ENCODE measurements around the gene PTPRM.
"Not testable (repeated sequence)": the region's sequence is repeated elsewhere in the genome, so short reads cannot be mapped to it uniquely, and the experiment has no call there.

The PTPRM gene

GRCh38 chr18:7726522-7726921 lies 159.4 kb downstream of the PTPRM start:
- no peak for DNase-seq (ENCODE audit: low spot score)

DNA sequence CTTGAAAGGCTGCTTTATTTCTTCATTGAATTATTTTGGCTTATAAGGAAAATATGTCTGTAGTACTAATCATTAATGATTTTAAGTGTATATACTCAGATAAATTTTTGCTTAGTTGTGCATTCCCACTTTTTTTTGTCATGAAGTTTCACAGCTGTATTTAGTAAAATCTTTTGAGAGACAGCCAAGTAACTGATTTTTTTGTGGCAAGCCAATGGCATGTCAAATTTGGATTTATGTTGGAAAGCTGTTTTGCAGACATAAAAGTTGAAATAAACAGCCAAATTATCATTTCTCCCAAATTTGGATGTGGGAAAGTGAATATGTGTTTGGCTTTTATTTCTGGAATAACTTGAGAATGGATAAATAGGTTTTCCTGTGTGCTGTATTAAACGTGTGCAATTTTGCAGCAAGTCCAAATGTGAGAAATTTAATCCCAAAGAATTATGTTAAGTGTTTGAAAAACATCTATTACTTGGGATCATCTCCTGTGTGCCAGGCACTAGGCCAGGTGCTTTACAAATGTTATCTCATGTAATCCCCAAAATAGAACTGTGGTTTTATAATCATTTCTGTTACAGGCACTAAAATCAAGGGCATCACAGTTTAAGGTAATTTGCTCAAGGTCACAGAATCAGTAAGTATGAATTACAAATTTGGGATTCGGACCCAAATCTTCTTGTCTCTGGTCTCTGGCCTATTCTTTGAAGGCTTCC lies 160.4 kb downstream of the PTPRM start:
- DNase-seq (ENCODE audit: low spot score), result no peak

DNA sequence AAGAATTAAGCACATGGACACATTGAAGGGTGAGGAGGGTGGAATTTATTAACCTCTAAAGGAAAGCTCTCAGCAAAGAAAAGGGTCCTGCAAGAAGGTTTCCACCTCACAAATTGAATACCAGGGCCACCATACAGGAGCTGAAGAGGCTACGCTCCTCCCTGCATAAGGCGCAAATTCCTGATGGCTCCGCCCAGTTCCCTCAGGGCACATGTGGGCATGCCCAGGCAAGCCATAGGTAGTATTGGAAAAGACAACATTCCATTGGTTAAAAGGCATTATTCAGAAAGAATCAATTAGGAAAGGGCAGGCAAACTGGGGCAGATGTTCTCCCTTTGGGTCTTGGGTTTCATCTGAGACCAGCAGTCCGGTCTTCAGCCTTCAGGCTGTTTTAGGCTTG lies 161.2 kb downstream of the PTPRM start:
- no peak for DNase-seq (ENCODE audit: low spot score)

- DNase-seq (ENCODE audit: low spot score), result no peak
Observed at GRCh38 chr18:7729868-7730267, 162.8 kb downstream of the PTPRM start.

- no peak for DNase-seq (ENCODE audit: low spot score)
Observed at GRCh38 chr18:7730682-7731081, 163.6 kb downstream of the PTPRM start.

DNA sequence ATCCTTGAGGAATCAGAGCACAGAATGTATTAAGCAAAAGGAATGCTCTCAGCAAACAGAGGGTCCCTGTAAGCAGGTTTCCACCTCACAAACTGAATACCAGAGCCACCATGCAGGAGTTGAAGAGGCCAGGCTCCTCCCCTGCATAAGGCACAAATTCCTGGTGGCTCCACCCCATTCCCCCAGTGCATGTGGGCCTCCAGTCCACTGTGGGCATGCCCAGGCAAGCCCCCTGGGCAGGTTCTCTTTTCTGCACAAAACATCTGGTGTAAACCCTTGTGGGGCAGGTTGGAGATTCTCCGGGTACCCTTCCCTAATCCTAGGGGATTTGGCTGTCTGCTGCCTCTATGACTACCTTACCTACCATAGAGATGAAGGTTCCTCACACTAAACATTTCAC lies 166.5 kb downstream of the PTPRM start:
- no peak for DNase-seq (ENCODE audit: low spot score)

DNA sequence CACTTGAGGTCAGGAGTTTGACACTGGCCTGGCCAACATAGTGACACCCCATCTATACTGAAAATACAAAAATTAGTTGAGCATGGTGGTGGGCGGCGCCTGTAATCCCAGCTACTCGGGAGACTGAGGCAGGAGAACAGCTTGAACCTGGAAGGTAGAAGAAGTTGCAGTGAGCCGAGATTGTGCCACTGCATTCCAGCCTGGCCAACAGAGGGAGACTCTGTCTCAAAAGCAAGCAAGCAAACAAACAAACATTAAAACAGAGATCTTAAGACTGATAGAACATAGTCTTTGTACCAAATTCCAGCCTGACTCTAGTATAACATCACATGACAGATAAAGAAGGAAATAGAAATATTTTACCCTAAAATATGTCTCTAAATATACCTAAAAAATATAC lies 168.1 kb downstream of the PTPRM start:
- no peak for DNase-seq (ENCODE audit: low spot score)

DNA sequence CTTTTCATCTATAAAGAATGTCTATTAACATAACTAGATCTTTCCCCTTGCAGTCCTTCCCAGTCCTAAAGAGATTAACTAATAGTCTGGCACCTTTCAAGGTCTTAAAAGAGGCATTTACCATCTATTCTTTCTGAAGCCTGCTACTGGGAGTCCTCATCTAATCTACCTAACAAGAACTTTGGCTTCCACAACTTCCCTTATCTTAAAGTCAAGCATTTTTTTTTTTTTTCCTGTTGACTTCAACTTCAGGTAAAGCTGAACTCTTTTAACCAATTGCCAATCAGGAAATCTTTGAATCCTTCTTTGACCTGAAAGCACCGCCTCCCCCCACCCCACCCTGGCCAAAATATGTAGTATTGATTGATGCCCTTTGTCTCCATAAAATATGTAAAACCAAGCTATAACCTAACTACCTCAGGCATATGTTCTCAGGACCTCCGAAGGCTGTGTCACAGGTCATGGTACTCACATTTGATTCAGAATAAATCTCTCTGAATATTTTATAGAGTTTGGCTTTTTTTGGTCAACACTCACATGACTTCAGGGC lies 168.6 kb downstream of the PTPRM start:
- no peak for DNase-seq (ENCODE audit: low spot score)

DNA sequence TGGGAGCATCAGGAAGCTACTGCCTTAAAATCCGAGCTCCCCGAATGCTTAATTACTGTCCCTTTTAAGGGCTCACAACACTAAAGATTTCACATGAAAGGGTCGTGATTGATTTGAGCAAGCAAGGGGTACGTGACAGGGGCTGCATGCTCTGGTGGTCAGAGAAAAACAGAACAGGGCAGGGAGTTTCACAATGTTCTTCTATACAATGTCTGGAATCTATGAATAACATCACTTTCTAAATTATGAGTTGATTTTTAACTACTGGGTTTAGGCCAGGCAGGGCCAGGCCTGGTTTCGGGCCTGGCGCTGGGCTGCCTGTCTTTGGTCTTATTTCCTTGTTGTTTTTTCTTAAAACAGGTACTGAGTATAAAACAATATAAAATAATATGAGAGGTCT lies 169.4 kb downstream of the PTPRM start:
- DNase-seq (ENCODE audit: low spot score), result not testable (repeated sequence)

DNA sequence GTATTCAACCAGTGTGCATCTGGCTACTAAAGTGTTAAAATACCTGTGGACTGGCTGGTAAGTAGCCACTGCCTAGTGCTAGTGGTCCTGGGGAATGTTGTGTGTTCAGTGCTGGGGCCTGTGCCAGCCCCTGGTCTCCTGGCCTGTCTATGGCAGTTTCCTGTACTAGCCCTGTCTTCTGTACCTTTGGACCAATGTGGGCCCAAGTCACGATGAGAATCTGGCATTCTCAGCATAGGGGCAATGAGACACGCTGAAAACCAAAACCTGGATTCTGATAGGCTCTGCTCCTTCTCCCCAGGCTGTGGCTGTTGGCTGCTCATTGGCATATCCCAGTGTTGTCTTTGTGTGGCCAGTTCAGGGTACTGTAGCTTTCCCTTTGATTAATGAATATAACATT lies 170.4 kb downstream of the PTPRM start:
- no peak for DNase-seq (ENCODE audit: low spot score)

GRCh38 chr18:7740821-7741220 lies 173.7 kb downstream of the PTPRM start:
- no peak for DNase-seq (ENCODE audit: low spot score)

DNA sequence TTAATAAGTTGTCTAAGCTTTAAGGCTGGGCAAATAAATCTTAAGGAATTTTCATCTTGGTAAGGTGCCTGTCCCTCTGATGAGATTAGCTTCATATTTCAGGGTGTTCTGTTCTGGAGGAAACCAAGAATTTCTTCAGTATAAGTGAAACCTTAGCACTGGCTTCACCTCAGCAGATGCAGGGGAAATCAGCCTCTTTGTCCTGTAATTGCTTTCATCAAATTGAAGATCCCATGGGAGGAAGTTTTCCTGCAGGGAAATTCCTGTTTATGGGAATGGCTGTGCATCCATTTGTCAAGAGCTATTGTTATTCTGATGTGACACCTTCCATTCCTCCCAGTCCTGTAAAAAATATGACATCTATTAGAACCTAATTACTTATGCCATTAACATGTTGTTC lies 174.5 kb downstream of the PTPRM start:
- DNase-seq (ENCODE audit: low spot score), result no peak

DNA sequence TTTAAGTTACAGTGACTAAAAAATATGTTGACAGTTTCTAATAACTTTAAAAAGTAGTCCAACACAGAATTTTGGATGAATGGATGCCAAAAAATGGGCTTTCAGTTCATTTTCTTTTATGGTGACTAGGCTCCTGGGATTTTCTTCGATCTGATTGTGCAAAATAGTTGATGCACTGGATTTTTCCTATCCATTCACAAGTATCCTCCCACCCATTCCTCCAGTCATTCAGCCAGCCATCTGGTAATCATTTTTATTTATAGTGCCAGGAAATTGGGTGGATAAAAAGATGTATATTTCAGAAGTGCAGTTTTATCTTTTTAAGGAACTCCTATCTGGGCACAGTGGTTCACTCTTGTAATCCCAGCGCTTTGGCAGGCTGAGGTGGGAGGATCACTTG lies 175.1 kb downstream of the PTPRM start:
- DNase-seq (ENCODE audit: low spot score), result no peak

GRCh38 chr18:7743256-7743655 lies 176.1 kb downstream of the PTPRM start:
- DNase-seq (ENCODE audit: low spot score), result no peak

GRCh38 chr18:7746106-7746505 lies 179.0 kb downstream of the PTPRM start:
- no peak for DNase-seq (ENCODE audit: low spot score)

DNA sequence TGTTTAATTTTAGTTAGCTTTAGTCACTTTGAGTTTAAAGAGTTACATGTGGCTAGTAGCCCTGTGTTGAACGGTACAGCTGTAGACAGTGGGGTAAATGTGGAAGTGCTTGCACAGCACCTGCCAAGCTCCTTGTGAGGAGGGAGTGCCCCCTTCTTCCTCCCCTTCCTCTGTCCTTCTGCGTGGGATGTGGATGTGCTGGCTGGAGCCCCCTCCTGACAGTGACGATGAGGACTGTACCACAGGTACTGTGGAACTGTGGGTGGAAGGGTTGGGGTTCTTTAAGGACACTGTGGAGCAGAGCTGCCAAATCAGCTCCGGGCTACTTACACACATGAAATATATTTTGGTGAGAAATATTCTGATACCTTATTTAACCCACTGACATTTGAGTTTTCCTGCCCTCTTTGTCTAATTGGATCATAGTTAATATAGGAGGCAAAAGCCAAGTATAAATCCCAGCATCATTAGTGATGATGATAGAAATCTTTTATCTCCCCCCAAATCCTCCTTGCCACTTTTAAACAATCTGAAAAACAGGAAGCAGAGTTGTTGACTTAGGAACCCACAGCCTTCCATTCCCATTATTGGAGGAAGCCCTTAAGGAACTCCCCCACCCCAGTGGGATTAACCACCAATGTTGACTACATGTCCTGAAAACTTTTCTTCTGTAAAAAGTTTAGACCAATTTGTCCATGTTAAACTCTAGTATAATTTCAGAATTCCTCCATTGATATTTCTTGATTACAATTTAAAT lies 181.3 kb downstream of the PTPRM start:
- no peak for DNase-seq (ENCODE audit: low spot score)

DNA sequence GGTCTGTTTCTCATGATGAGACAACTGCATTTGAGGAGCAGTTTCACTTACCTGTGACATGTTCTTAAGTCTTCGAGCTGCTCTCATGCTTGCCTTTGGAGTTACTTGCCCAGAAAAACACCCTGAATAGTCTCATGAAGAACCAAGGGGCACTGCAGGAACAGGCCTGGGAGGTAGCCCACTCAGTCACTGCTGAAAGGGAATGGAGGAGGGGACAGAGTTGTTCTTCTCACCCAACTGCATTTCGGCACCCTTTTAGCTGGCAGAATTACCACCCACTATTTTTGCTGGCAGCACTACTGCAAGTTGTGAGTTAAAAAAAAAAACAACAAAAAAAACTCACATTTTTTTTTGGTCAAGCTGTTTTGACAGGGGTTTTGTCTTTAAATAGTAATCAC lies 181.9 kb downstream of the PTPRM start:
- DNase-seq (ENCODE audit: low spot score), result no peak

GRCh38 chr18:7749510-7749981 lies 182.4 kb downstream of the PTPRM start:
- DNase-seq (ENCODE audit: low spot score), result no peak

DNA sequence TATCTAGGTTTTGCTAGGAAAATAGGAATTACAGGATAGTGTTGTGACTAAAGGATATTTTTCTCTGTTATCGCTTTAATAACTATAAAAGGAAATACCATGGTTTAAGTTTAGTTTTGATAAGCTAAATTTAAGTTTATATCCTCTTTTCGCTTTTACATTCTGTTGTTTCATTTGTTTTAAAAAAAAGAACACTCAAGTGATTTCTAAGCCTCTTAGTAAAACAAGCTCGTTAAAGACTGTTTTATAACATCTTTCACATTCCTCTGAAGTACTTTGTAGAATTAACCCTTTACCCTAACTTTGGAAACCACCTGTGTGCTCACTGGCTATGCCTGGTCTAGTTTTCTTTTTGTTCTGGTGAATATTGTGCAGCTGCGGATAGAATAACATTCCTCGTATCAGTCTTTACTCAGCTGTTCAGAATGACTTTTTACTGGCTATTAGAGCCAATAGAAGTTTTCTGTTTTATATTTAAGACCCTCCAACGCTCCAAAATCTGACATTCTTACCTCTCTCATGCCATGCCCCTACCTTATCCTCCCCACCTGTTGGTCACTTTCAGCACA lies 183.1 kb downstream of the PTPRM start:
- no peak for DNase-seq (ENCODE audit: low spot score)

DNA sequence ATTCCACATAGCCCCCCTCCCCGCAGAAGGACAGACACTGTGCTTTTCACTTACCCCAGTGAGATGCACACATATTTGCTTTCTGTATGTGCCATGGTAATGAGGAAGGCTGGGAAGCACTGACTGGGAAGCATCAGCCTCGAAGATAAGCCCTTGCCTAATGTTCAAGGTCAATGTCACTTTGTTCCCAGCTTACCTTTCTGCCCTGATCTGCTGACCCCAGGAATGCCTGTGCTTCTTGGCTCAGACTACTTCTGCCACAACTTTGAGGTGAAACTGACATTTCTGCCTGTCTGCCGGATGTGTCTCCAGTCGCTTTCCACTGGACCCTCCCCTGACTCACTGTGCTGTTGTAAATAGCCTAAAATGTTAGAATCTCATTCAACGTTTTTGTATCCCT lies 183.8 kb downstream of the PTPRM start:
- DNase-seq (ENCODE audit: low spot score), result no peak

DNA sequence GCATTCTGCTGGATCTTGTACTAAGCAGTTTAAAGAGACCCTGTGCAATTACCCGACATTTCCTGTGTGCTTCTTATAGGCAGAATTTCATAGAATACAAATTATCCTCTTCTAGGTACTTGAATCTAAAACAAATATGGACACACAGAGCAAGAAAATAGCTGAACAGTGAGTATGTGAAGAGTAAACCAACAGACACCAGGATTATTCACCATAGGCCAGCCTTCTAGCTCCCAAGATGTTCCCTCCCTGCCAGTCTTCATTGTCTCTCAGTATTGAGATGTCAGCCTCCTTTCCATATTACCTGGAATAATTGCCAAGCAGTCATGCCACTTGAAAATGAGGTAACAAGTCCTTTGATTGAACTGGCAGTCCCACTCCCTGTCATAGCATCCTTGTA lies 187.1 kb downstream of the PTPRM start:
- DNase-seq (ENCODE audit: low spot score), result no peak

GRCh38 chr18:7754725-7755181 lies 187.6 kb downstream of the PTPRM start:
- DNase-seq (ENCODE audit: low spot score), result no peak

Data from CD4-positive, alpha-beta T cell treated with Interleukin-6 at 100 ng/mL for 8 hours (primary cell).